Testis (tissue), 3 donors: ENCODE data around the gene METAP1D. TPM values are rescaled to one million over a fixed set of nuclear protein-coding genes. Genes with fewer than 3 reads are reported as not detected.

Experiments
- DNase-seq: peaks from one replicate; pipeline ENCODE4 v3.0.0-alpha.2; 2019
- H3K27ac ChIP-seq, 2 donors: fragments of 200-600 bp; sonication (generic); one replicate each; pipeline ENCODE4 v1.5.1; 2019
- H3K27me3 ChIP-seq: fragments of 200-600 bp; sonication (generic); one replicate; pipeline ENCODE4 v1.5.1; 2019
- H3K36me3 ChIP-seq: fragments of 200-600 bp; sonication (generic); one replicate; pipeline ENCODE4 v1.5.1; 2017; ENCODE audit warnings: low read depth; ENCODE audit errors: missing control alignments
- H3K4me1 ChIP-seq: fragments of 200-600 bp; sonication (generic); one replicate; pipeline ENCODE4 v1.5.1; 2019
- H3K4me3 ChIP-seq, 2 donors: fragments of 200-600 bp; sonication (generic); one replicate each; pipeline ENCODE4 v1.5.1; 2017 to 2019
- H3K9me3 ChIP-seq: fragments of 200-600 bp; sonication (generic); one replicate; pipeline ENCODE4 v1.5.1; 2017
- POLR2A ChIP-seq: fragments of 450-650 bp; IDR thresholded peaks from one replicate; pipeline ENCODE4 v1.6.1; 2017; ENCODE audit warnings: antibody characterized with exemption, mild to moderate bottlenecking, moderate library complexity
- WGBS, 2 donors: methylation state at CpG; one replicate each; pipeline ENCODE4 v1.1.5; 2018; 5-methylcytosine and 5-hydroxymethylcytosine counted together
- intact Hi-C: fragments of 100-400 bp; cut with DNase I; formaldehyde crosslinking; loops from one replicate; pipeline ENCODE4 v1.15.1; 2023; ENCODE audit warnings: low total_unique reads
- polyA plus RNA-seq: library from polyadenylated mRNA; stranded (reverse); fragments of 350-450 nt; fragmentation: Illumina TruSeq; extraction: RNeasy Lipid Tissue Mini Kit (QIAGEN cat#74804); gene quantifications from one replicate; pipeline ENCODE4 v1.2.3, GENCODE V29; 2014; ENCODE audit warnings: low read depth, low replicate concordance; ENCODE audit not compliant: insufficient read depth
- total RNA-seq, 2 donors: library from RNA; depleted of rRNA; stranded (reverse); fragments of >200 nt; gene quantifications; one replicate each; pipeline ENCODE4 v1.2.3, GENCODE V29; 2016
- TF ChIP-seq, protein P1 (sequence below), 3 experiments: fragments of 450-650 bp in 2 of 3; fragments of 200-600 bp in 1 of 3; sonication (generic) in 1 of 3; IDR thresholded peaks; one replicate each; pipeline ENCODE4 v1.5.1; 2016 to 2019; ENCODE audit warnings: antibody characterized with exemption in 3 of 3, mild to moderate bottlenecking in 2 of 3, moderate library complexity in 1 of 3

METAP1D gene
- total and polyA plus RNA-seq, 3 donors from 2014 or later: 4.5 to 15.3 (median 13.6) TPM

DNA sequence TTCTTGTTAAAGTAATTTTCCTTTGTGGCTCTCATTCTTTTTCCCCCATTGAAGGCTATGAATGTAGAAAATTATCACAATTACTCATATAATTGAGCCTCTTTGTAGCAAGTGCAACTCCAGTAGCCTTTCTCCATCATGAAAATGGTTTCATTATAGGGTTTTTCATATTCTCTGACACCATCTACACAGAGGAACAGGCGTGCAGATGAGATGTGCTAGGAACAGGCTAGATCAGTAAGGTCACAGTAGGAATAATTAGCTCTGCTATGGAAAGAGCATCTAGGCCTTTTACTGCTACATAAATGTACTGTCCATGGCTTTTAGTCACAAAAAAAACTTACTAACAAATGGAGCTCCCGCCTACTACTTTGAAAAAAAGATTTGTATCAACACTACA, 73.0 kb downstream of the METAP1D start:
- Histone ChIP-seq H3K36me3 (no peaks in the 10 kb centered on the region), H3K4me3 (no peak overlapping the region), H3K27ac (no peak overlapping the region), H3K9me3 (no peaks in the 10 kb centered on the region), H3K27me3 (no peaks in the 10 kb centered on the region), H3K4me1 (no peaks in the 10 kb centered on the region)
- intact Hi-C loops: no loop called here
- TF ChIP-seq, protein P1, sequence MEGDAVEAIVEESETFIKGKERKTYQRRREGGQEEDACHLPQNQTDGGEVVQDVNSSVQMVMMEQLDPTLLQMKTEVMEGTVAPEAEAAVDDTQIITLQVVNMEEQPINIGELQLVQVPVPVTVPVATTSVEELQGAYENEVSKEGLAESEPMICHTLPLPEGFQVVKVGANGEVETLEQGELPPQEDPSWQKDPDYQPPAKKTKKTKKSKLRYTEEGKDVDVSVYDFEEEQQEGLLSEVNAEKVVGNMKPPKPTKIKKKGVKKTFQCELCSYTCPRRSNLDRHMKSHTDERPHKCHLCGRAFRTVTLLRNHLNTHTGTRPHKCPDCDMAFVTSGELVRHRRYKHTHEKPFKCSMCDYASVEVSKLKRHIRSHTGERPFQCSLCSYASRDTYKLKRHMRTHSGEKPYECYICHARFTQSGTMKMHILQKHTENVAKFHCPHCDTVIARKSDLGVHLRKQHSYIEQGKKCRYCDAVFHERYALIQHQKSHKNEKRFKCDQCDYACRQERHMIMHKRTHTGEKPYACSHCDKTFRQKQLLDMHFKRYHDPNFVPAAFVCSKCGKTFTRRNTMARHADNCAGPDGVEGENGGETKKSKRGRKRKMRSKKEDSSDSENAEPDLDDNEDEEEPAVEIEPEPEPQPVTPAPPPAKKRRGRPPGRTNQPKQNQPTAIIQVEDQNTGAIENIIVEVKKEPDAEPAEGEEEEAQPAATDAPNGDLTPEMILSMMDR (IDR thresholded peaks at IDR 0.05): no peak
- TF ChIP-seq POLR2A: no peak
- DNase-seq: no peak
- 80 to 92% methylated on average over 2 of the region's 2 CpGs for whole genome bisulfite sequencing, 2 donors

DNA sequence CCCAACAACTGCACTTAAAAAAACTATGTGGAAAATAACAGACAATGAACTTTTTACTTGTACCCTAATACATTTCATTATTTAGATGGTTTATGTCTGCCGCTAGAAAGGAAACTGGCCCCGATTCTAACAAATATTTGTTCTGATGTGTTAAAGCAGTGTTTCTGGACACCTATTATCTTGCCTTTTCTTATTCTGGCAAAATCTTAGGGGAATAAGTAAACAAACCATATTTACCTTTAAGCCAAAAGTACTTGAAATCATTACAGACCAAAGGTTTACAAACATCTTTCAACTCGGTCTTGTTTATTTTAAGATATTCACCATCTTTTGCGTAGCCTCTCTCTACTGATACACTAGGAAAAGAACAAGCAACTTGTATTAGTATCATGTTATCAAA, 73.8 kb downstream of the METAP1D start:
- intact Hi-C loops: no loop called here
- Histone ChIP-seq H3K4me3 (no peak overlapping the region), H3K36me3 (no peaks in the 10 kb centered on the region), H3K27ac (no peak overlapping the region), H3K27me3 (no peaks in the 10 kb centered on the region), H3K4me1 (no peaks in the 10 kb centered on the region), H3K9me3 (no peaks in the 10 kb centered on the region)
- no peak for DNase-seq
- TF ChIP-seq POLR2A: no peak
- TF ChIP-seq, protein P1 (IDR thresholded peaks at IDR 0.05): no peak
- 95% methylated on average over 4 of the region's 4 CpGs for WGBS, 2 donors

DNA sequence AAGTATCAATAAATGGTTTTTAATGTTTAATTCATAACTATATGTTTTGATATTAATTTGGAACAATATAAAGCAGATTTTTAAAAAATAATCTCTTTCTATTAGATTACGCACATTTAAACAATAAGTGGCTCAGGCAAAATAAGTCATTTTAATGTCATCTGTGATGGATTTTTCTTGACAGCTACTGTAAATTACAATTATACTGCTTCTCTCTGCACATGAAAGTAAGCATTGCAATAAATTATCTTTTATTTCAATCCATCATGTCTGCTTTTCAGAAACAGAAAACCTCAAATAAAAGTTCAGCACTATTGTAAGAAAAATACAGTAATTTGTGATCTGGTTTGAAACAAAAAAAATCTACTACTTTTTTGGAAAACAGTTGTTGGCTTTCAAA, 74.5 kb downstream of the METAP1D start:
- Histone ChIP-seq H3K4me1 (no peaks in the 10 kb centered on the region), H3K9me3 (no peaks in the 10 kb centered on the region), H3K27ac (no peak overlapping the region), H3K36me3 (no peaks in the 10 kb centered on the region), H3K27me3 (no peaks in the 10 kb centered on the region), H3K4me3 (no peak overlapping the region)
- intact Hi-C loops: no loop called here
- DNase-seq: no peak
- WGBS, 2 donors: 88 to 98% methylated on average over 1 of the region's 1 CpG
- TF ChIP-seq, protein P1 (IDR thresholded peaks at IDR 0.05): no peak
- no peak for TF ChIP-seq POLR2A

DNA sequence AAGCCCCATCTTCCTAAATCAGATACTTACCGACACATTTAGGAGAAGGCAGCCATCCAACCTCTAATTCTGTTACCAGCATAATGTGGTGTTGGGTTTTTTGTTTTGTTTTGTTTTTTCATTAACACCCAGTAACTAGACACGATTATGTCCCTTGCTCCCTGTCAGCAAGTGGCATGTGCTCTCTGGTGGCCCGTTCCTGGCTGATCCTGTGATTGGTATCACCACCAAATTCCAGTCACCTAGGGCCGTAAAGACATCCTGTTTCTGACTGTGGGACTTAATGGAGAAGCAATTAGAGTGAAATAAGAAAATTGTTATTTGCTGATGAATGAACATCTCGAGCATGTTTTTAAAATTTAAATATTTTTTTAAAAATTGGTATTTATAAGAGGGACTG, 79.7 kb downstream of the METAP1D start:
- intact Hi-C loops: no loop called here
- Histone ChIP-seq H3K4me3 (no peak overlapping the region), H3K9me3 (no peaks in the 10 kb centered on the region), H3K4me1 (peaks cover 1% of the 10 kb centered on the region), H3K27me3 (no peaks in the 10 kb centered on the region), H3K36me3 (no peaks in the 10 kb centered on the region), H3K27ac (no peak overlapping the region)
- 87 to 91% methylated on average over 5 of the region's 5 CpGs for WGBS, 2 donors
- no peak for DNase-seq
- TF ChIP-seq, protein P1 (IDR thresholded peaks at IDR 0.05): no peak
- TF ChIP-seq POLR2A: no peak

DNA sequence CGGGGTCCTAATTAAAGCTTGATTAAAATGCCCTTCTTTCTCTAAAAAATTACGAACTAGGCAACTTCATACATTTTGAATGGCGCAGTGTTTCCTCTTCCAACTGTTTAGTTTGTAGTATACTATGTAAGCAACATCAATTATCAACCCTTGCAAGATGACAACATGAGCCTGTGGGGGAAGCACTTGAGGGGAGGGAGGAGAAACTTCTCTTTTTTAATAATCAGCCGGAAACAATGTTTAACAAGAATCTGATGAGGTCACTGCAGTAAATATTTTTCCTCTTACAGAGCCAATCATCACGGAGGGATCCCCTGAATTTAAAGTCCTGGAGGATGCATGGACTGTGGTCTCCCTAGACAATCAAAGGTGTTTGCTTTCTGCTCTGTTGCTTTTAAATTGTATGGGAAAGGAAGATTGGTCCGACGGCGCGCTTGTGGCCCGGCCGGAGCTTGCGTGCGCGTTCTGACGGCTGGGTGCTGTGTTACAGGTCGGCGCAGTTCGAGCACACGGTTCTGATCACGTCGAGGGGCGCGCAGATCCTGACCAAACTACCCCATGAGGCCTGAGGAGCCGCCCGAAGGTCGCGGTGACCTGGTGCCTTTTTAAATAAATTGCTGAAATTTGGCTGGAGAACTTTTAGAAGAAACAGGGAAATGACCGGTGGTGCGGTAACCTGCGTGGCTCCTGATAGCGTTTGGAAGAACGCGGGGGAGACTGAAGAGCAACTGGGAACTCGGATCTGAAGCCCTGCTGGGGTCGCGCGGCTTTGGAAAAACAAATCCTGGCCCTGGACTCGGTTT, 80.3 kb downstream of the METAP1D start:
- H3K27ac ChIP-seq: no peak overlapping the region
- TF ChIP-seq, protein P1 (IDR thresholded peaks at IDR 0.05): no peak
- no peak for TF ChIP-seq POLR2A
- H3K4me1 ChIP-seq: peaks cover 7% of the 10 kb centered on the region
- no peaks in the 10 kb centered on the region for H3K9me3 ChIP-seq
- no peaks in the 10 kb centered on the region for H3K36me3 ChIP-seq
- intact Hi-C loops: no loop called here
- WGBS, 2 donors: 47 to 51% methylated on average over 38 of the region's 38 CpGs
- no peaks in the 10 kb centered on the region for H3K27me3 ChIP-seq
- no peak for DNase-seq
- H3K4me3 ChIP-seq: no peak overlapping the region
